Caco-2 (cell line): ENCODE measurements around the gene FRMD8. TPM values are rescaled to one million over a fixed set of nuclear protein-coding genes. Genes with fewer than 3 reads are reported as not detected.
A peak's percentile ranks its signal among the peaks of the same experiment; 100 is the strongest.

Source experiments
- BruUV-seq: library from RNA; stranded (reverse); fragments of 400-500 nt; replicated peaks from 2 replicates; lab custom pipeline; 2021; lab: Mats Ljungman, UMichigan
- CTCF ChIA-PET: fragments of 300-600 bp; sonication (Branson Sonifier 250); formaldehyde crosslinking; loops from one replicate; lab custom pipeline; 2022; ENCODE audit warnings: antibody characterized with exemption; lab: Charles Lee
- POLR2A ChIA-PET: fragments of 300-600 bp; sonication (Branson Sonifier 250); formaldehyde crosslinking; loops from one replicate; lab custom pipeline; 2022; ENCODE audit warnings: antibody characterized with exemption; lab: Charles Lee
- DNase-seq, 2 experiments: peaks; one replicate each; pipeline versions ENCODE4 v3.0.0 to v3.0.0-alpha.2; 2020 to 2022
- H3K27me3 ChIP-seq: replicated peaks from 2 replicates; pipeline ENCODE4 v1.6.0; 2011; ENCODE audit warnings: low read length; ENCODE audit not compliant: control insufficient read depth, insufficient read depth
- H3K36me3 ChIP-seq: 2 replicates; pipeline ENCODE4 v1.5.1; 2011; ENCODE audit warnings: low read length; ENCODE audit not compliant: control insufficient read depth, insufficient read depth
- H3K4me1 ChIP-seq: fragments of 250-450 bp; sonication (Bioruptor Pico); 2 replicates; pipeline ENCODE4 v1.5.1; 2020; ENCODE audit warnings: mild to moderate bottlenecking
- H3K4me3 ChIP-seq: 2 replicates; pipeline ENCODE4 v1.5.1; 2011; ENCODE audit warnings: low read depth, mild to moderate bottlenecking, control low read depth, low read length
- H3K9me3 ChIP-seq: fragments of 250-450 bp; sonication (Bioruptor Pico); 2 replicates; pipeline ENCODE4 v1.5.1; 2020; ENCODE audit warnings: mild to moderate bottlenecking, moderate library complexity
- H3K27ac Mint-ChIP-seq: one replicate; pipeline ENCODE4 v1.8.0; 2022; ENCODE audit warnings: mixed read lengths; ENCODE audit not compliant: unreplicated experiment
- H3K27me3 Mint-ChIP-seq: one replicate; pipeline ENCODE4 v1.8.0; 2022; ENCODE audit warnings: mixed read lengths; ENCODE audit not compliant: insufficient read depth, unreplicated experiment
- H3K36me3 Mint-ChIP-seq: one replicate; pipeline ENCODE4 v1.8.0; 2022; ENCODE audit warnings: mild to moderate bottlenecking, mixed read lengths; ENCODE audit not compliant: insufficient read depth, unreplicated experiment
- H3K4me1 Mint-ChIP-seq: one replicate; pipeline ENCODE4 v1.8.0; 2022; ENCODE audit warnings: low read depth, mixed read lengths; ENCODE audit not compliant: unreplicated experiment
- H3K4me3 Mint-ChIP-seq: one replicate; pipeline ENCODE4 v1.8.0; 2022; ENCODE audit warnings: mild to moderate bottlenecking, moderate library complexity, mixed read lengths; ENCODE audit not compliant: unreplicated experiment
- H3K9me3 Mint-ChIP-seq: one replicate; pipeline ENCODE4 v1.8.0; 2022; ENCODE audit warnings: mixed read lengths; ENCODE audit not compliant: unreplicated experiment
- intact Hi-C: fragments of 100-400 bp; cut with micrococcal nuclease; formaldehyde crosslinking; loops from one replicate; pipeline ENCODE4 v1.10.0; 2022; ENCODE audit not compliant: unreplicated experiment
- total RNA-seq: library from RNA; stranded (reverse); gene quantifications from 2 replicates; pipeline ENCODE4 v1.2.3, GENCODE V29; 2022
- TF ChIP-seq, protein P1 (sequence below), 2 experiments: fragments of 200-600 bp in 1 of 2; IDR thresholded peaks; 1 replicate in 1 of 2; 2 replicates in 1 of 2; pipeline versions ENCODE4 v1.5.1 to v1.8.0; 2011 to 2022; ENCODE audit warnings: antibody characterized with exemption in 1 of 2, control low read depth in 1 of 2, inconsistent platforms in 1 of 2, low read depth in 1 of 2, low read length in 1 of 2, mild to moderate bottlenecking in 1 of 2, moderate library complexity in 1 of 2; ENCODE audit not compliant: insufficient read depth in 1 of 2, severe bottlenecking in 1 of 2, unreplicated experiment in 1 of 2

The FRMD8 gene
- total RNA-seq, 1 experiment from 2014 or later, result 38.2 TPM

DNA sequence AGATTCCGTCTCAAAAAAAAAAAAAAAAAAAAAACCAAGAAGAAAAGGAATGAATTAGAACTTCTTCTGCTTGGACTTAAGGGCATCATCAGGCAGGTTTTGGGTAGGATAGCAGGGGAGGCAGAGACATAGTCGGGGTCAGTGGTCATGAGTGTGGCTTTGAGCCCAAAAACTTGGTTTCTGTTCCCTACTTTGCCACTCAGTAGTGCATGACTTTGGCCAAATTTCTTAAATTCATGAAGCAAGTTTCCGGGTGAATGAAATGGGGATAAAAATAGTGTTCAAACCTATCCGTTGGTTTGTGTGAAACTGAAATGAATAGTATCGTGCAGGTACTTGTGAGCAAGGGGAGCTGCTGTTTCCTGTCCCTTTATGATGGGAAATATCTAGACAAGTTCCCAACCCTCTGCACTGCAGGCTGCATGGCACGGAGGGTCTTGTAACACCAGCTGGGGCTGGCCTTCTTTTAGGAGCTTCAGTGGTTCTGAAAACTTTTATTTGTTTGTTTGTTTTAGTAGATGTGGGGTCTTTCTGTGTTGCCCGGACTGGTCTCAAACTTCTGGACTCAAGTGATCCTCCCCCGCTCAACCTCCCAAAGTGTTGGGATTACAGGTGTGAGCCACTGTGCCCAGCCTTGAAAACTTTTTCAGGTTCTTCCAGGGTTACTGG, 54.5 kb downstream of the FRMD8 start:
- peaks cover 37% of the 10 kb centered on the region for H3K4me1 ChIP-seq

DNA sequence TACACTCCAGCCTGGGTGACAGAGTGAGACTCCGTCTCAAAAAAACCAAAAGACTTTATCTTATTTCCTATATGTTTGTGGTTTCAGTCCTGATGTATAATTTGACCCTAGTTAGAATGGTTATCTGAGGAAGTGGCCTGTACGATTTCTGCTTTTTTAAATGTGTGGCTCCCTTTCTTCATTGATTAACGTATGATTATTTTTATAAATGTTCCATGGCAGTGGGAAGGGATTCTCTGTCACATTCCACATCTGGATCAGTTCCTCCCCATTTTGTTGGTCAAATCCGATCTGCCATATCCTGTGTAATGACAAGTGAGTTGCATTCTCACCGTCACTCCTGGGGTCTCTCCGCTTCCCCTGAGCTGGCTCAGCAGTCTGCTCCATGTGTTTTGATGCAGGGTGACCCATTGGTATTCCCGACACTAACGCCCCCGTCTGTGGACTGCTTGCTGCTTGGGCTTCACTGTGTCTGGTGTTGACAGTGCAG, 56.5 kb downstream of the FRMD8 start:
- no peak overlapping the region for H3K4me3 ChIP-seq
- H3K9me3 Mint-ChIP-seq, result no peaks in the 10 kb centered on the region
- TF ChIP-seq, protein P1, sequence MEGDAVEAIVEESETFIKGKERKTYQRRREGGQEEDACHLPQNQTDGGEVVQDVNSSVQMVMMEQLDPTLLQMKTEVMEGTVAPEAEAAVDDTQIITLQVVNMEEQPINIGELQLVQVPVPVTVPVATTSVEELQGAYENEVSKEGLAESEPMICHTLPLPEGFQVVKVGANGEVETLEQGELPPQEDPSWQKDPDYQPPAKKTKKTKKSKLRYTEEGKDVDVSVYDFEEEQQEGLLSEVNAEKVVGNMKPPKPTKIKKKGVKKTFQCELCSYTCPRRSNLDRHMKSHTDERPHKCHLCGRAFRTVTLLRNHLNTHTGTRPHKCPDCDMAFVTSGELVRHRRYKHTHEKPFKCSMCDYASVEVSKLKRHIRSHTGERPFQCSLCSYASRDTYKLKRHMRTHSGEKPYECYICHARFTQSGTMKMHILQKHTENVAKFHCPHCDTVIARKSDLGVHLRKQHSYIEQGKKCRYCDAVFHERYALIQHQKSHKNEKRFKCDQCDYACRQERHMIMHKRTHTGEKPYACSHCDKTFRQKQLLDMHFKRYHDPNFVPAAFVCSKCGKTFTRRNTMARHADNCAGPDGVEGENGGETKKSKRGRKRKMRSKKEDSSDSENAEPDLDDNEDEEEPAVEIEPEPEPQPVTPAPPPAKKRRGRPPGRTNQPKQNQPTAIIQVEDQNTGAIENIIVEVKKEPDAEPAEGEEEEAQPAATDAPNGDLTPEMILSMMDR (IDR thresholded peaks at IDR 0.05; ENCODE audit: insufficient read depth in 1 of 2, low read depth in 1 of 2, low read length in 1 of 2, severe bottlenecking in 1 of 2, unreplicated experiment in 1 of 2), result no peak
- peaks cover 44% of the 10 kb centered on the region for H3K4me1 ChIP-seq
- H3K4me1 Mint-ChIP-seq, result peaks cover 40% of the 10 kb centered on the region
- no peaks in the 10 kb centered on the region for H3K27me3 ChIP-seq
- no peak for DNase-seq
- H3K27me3 Mint-ChIP-seq, result no peaks in the 10 kb centered on the region
- H3K4me3 Mint-ChIP-seq, result peak overlapping the region; percentile 46
- peaks cover under 1% of the 10 kb centered on the region; the same call in 1 of the 2 replicates for H3K36me3 ChIP-seq
- H3K9me3 ChIP-seq, result no peaks in the 10 kb centered on the region
- intact Hi-C loops, result loop anchor here (1.0 kb wide), 2 partner anchors 26 to 27 kb away; no protein-coding TSS in a partner anchor
- H3K27ac Mint-ChIP-seq, result peak overlapping the region; percentile 93
- BruUV-seq, result no TSS peak
- ChIA-PET POLR2A (interaction anchor here (0.6 to 1.0 kb wide), 7 partner anchors 12 to 267 kb away, joined by 3 to 8 read pairs (median 4); partner anchors contain the start of genes MALAT1 and NEAT1), CTCF (interaction anchor here (0.7 to 2.6 kb wide), 5 partner anchors 24 to 36 kb away, joined by 4 to 15 read pairs (median 5); no protein-coding TSS in a partner anchor)
- peaks cover 93% of the 10 kb centered on the region for H3K36me3 Mint-ChIP-seq

More for the DNA sequence above, 54.5 kb downstream of the FRMD8 start:
- ChIA-PET POLR2A (no interaction called here), CTCF (interaction anchor here (2.6 kb wide), 1 partner anchor 38 kb away, joined by 15 read pairs; no protein-coding TSS in a partner anchor)
- no peaks in the 10 kb centered on the region for H3K9me3 Mint-ChIP-seq
- Histone ChIP-seq H3K36me3 (peaks cover 1% of the 10 kb centered on the region; the same call in 1 of the 2 replicates), H3K27me3 (no peaks in the 10 kb centered on the region), H3K9me3 (no peaks in the 10 kb centered on the region), H3K4me3 (no peak overlapping the region)
- peaks cover 47% of the 10 kb centered on the region for H3K4me1 Mint-ChIP-seq
- H3K4me3 Mint-ChIP-seq, result peak overlapping the region; percentile 20
- H3K27me3 Mint-ChIP-seq, result no peaks in the 10 kb centered on the region
- TF ChIP-seq, protein P1 (IDR thresholded peaks at IDR 0.05; ENCODE audit: insufficient read depth in 1 of 2, low read depth in 1 of 2, low read length in 1 of 2, severe bottlenecking in 1 of 2, unreplicated experiment in 1 of 2), result no peak
- H3K27ac Mint-ChIP-seq, result peak overlapping the region; percentile 91
- intact Hi-C loops, result loop anchor here (2.0 kb wide), 1 partner anchor 14 kb away; no protein-coding TSS in a partner anchor
- no peak for DNase-seq
- no TSS peak for BruUV-seq
- peaks cover 96% of the 10 kb centered on the region for H3K36me3 Mint-ChIP-seq

DNA sequence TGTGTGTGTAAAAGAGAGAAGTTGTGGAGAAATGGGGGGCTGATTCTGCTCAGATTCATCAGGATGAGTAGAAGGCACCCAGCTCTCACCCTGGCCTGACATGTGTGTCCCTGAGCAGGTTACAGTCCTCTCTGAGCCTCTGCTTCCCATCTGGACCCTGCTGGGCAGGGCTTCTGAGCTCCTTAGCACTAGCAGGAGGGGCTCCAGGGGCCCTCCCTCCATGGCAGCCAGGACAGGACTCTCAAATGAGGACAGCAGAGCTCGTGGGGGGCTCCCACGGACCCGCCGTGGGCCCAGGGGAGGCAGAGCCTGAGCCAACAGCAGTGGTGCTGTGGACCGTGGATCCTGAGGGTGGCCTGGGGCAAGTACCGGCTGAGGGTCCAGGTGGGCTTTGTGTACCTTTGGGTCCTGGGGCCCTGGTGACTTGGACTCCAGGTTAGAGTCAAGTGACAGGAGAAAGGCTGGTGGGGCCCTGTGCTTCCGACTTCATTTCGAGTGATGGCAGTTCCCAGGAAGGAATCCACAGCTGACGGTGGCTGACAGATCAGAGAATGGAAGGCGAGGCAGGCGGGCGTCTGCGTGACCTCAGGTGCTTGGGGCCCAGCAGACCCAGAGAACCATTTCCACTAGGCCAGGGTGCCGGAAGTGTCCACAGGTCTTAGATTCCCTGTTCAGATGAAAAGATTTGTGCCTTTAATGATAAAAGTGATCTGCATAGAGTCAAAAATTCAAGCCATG, 58.0 kb downstream of the FRMD8 start:
- TF ChIP-seq, protein P1 (IDR thresholded peaks at IDR 0.05; ENCODE audit: insufficient read depth in 1 of 2, low read depth in 1 of 2, low read length in 1 of 2, severe bottlenecking in 1 of 2, unreplicated experiment in 1 of 2), result no peak
- ChIA-PET POLR2A (interaction anchor here (0.6 to 1.3 kb wide), 4 partner anchors 11 to 54 kb away, joined by 3 to 6 read pairs (median 4); partner anchors contain the start of gene MALAT1), CTCF (no interaction called here)
- Histone ChIP-seq H3K4me3 (no peak overlapping the region), H3K9me3 (no peaks in the 10 kb centered on the region), H3K27me3 (no peaks in the 10 kb centered on the region), H3K4me1 (peaks cover 53% of the 10 kb centered on the region), H3K36me3 (no peaks in the 10 kb centered on the region)
- H3K4me1 Mint-ChIP-seq, result peaks cover 50% of the 10 kb centered on the region
- H3K27me3 Mint-ChIP-seq, result no peaks in the 10 kb centered on the region
- peak overlapping the region; percentile 5 for H3K4me3 Mint-ChIP-seq
- no peak for DNase-seq
- no peaks in the 10 kb centered on the region for H3K9me3 Mint-ChIP-seq
- H3K36me3 Mint-ChIP-seq, result peaks cover 90% of the 10 kb centered on the region
- intact Hi-C loops, result no loop called here
- peak overlapping the region; percentile 93 for H3K27ac Mint-ChIP-seq
- no TSS peak for BruUV-seq
